SU-DHL-6 (cell line): ENCODE results near the gene NTM.

Experiments used
- H2AFZ ChIP-seq: fragments of 200-600 bp; sonication (generic); 2 replicates; pipeline ENCODE4 v1.6.1; 2014; ENCODE audit warnings: low read depth, mild to moderate bottlenecking, moderate library complexity, mixed read lengths, antibody characterized with exemption, low read length; ENCODE audit not compliant: severe bottlenecking
- H3F3A ChIP-seq: fragments of 200-600 bp; shearing (Covaris generic); 2 replicates; pipeline ENCODE4 v1.6.0; 2016; ENCODE audit warnings: antibody characterized with exemption, mild to moderate bottlenecking; ENCODE audit not compliant: insufficient read depth
- H3K27ac ChIP-seq: fragments of 200-600 bp; sonication (generic); 2 replicates; pipeline ENCODE4 v1.5.1; 2016; ENCODE audit warnings: low read depth, mild to moderate bottlenecking, low read length, moderate library complexity, mixed read lengths
- H3K27me3 ChIP-seq: fragments of 200-600 bp; sonication (generic), shearing (Covaris generic); 2 replicates; pipeline ENCODE4 v1.6.0; 2014; ENCODE audit warnings: mild to moderate bottlenecking, low read length
- H3K36me3 ChIP-seq: fragments of 200-600 bp; sonication (generic); 2 replicates; pipeline ENCODE4 v1.6.1; 2014; ENCODE audit warnings: mild to moderate bottlenecking, low read length, mixed read lengths
- H3K4me2 ChIP-seq: fragments of 300-600, 200-600 bp; shearing (Covaris generic), sonication (generic); 2 replicates; pipeline ENCODE4 v1.6.0; 2014; ENCODE audit warnings: low read length, low read depth, mild to moderate bottlenecking; ENCODE audit not compliant: poor library complexity, severe bottlenecking
- H3K4me3 ChIP-seq: fragments of 200-600 bp; sonication (generic); 2 replicates; pipeline ENCODE4 v1.5.1; 2014; ENCODE audit warnings: antibody characterized with exemption, low read length, mild to moderate bottlenecking, mixed read lengths; ENCODE audit not compliant: insufficient read depth, poor library complexity, severe bottlenecking
- H3K79me2 ChIP-seq: fragments of 200-600 bp; sonication (generic); 2 replicates; pipeline ENCODE4 v1.6.1; 2014; ENCODE audit warnings: mild to moderate bottlenecking, low read length, moderate library complexity; ENCODE audit not compliant: insufficient read depth
- H3K9ac ChIP-seq: fragments of 200-600 bp; sonication (generic); 2 replicates; pipeline ENCODE4 v1.7.0; 2014; ENCODE audit warnings: mild to moderate bottlenecking, low read length
- H3K9me2 ChIP-seq: fragments of 200-600 bp; sonication (generic); replicated peaks from 2 replicates; pipeline ENCODE4 v1.6.1; 2014; ENCODE audit warnings: low read length; ENCODE audit not compliant: insufficient read depth
- H3K9me3 ChIP-seq: fragments of 200-600 bp; sonication (generic); 2 replicates; pipeline ENCODE4 v1.6.1; 2014; ENCODE audit warnings: low read length, mixed read lengths; ENCODE audit not compliant: insufficient read depth
- H4K20me1 ChIP-seq: fragments of 200-600 bp; sonication (generic); 2 replicates; pipeline ENCODE4 v1.6.1; 2014; ENCODE audit warnings: low read depth, mild to moderate bottlenecking, antibody characterized with exemption, low read length, moderate library complexity, mixed read lengths
- EZH2phosphoT487 ChIP-seq: fragments of 200-600 bp; sonication (generic), shearing (Covaris generic); conservative IDR thresholded peaks from 2 replicates; pipeline ENCODE4 v1.6.1; 2018; ENCODE audit warnings: mild to moderate bottlenecking, antibody characterized with exemption, low read length, moderate library complexity, mixed read lengths
- TF ChIP-seq, protein P1 (sequence below): fragments of 200-600 bp; sonication (generic); IDR thresholded peaks from one replicate; pipeline ENCODE4 v1.5.1; 2017; ENCODE audit warnings: antibody characterized with exemption, mild to moderate bottlenecking, low read length, moderate library complexity; ENCODE audit not compliant: insufficient read depth, poor library complexity, severe bottlenecking

Gene NTM

DNA sequence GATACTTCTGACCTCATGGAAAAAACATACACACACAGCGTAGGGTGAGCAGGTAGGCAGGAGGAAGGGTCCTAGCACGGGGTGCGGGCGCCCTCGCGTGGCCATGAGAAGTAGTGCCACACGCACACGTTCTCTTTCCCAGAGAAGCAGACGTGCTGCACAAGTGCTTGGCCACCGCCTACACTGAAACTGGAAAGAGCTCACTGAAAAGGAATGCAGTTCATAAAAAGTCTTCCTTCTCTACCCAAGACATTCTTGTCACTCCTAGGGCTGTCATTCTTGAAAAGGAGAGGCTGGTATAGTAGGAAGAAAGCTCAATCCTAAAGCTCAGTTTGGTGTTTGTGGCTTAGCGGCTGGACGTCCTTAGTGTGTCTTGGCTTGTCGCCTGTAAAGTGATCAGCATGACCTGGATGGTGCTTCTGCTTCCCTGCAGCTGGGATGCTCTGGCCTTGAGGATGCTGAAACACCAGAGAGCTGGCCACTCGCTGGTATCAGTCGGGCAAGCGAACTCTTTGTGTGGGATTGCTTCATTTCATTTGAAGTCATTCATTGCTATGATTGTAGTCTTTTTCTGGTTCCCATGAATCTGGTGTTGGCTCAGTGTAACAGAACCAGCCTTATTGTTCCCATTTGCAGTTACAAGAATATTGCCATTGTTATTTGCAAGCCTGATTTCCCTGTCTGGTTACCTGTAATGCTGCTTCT, 303.8 kb downstream of the NTM start:
- TF ChIP-seq EZH2phosphoT487 = no peak
- TF ChIP-seq, protein P1, sequence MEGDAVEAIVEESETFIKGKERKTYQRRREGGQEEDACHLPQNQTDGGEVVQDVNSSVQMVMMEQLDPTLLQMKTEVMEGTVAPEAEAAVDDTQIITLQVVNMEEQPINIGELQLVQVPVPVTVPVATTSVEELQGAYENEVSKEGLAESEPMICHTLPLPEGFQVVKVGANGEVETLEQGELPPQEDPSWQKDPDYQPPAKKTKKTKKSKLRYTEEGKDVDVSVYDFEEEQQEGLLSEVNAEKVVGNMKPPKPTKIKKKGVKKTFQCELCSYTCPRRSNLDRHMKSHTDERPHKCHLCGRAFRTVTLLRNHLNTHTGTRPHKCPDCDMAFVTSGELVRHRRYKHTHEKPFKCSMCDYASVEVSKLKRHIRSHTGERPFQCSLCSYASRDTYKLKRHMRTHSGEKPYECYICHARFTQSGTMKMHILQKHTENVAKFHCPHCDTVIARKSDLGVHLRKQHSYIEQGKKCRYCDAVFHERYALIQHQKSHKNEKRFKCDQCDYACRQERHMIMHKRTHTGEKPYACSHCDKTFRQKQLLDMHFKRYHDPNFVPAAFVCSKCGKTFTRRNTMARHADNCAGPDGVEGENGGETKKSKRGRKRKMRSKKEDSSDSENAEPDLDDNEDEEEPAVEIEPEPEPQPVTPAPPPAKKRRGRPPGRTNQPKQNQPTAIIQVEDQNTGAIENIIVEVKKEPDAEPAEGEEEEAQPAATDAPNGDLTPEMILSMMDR = peak; percentile 35
- no peaks in the 10 kb centered on the region for H3K36me3 ChIP-seq

DNA sequence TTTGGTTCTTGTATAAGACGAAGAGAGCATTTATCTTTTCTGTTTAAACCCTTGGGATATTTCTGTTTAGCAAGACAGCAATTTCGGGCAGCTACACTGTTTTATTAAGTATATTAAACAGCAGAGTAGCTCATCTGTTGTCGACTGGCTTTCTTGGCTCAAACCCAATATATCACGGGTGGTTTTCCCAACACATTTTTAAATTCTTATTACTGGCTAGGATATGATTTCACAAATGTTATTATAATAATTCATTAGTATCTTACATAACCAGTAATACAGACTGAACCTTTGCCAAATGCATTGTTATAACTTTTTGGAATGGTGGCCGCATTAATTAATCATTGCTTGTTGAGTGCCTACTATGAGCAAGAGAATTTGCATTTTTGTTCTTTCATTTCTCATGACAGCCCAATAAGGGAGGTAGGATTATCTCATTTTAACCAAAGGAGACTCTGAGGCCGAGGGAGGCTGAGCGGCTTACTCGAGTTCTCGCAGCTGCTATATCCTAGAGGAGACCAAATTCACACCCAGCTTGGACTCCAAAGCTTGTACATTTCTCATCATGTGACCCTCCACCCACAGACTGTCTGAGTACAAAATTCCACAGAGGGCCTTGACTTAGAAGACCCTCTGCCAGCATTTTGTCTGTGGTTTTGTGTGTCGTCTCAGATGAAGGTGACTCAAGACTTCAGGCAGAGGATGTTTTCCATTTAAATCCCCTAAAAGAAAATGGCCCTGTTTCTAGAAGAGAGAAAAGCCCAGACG, 304.9 kb downstream of the NTM start:
- no peaks in the 10 kb centered on the region for H3K36me3 ChIP-seq
- H3F3A ChIP-seq = no peaks in the 10 kb centered on the region
- H3K9ac ChIP-seq = no peak overlapping the region
- no peak overlapping the region for H3K27ac ChIP-seq
- H3K4me2 ChIP-seq = no peak overlapping the region
- no peaks in the 10 kb centered on the region for H3K9me2 ChIP-seq
- no peaks in the 10 kb centered on the region for H3K9me3 ChIP-seq
- no peaks in the 10 kb centered on the region for H3K79me2 ChIP-seq
- no peak overlapping the region for H2AFZ ChIP-seq
- no peaks in the 10 kb centered on the region for H3K27me3 ChIP-seq
- TF ChIP-seq EZH2phosphoT487 = no peak
- TF ChIP-seq, protein P1 = no peak
- H3K4me3 ChIP-seq = no peak overlapping the region
- H4K20me1 ChIP-seq = no peaks in the 10 kb centered on the region

More for the DNA sequence above, 303.8 kb downstream of the NTM start:
- H3K27me3 ChIP-seq = no peaks in the 10 kb centered on the region
- H3K9me3 ChIP-seq = no peaks in the 10 kb centered on the region
- H3K79me2 ChIP-seq = no peaks in the 10 kb centered on the region
- no peak overlapping the region for H2AFZ ChIP-seq
- H4K20me1 ChIP-seq = no peaks in the 10 kb centered on the region
- no peak overlapping the region for H3K4me2 ChIP-seq
- H3F3A ChIP-seq = no peaks in the 10 kb centered on the region
- no peak overlapping the region for H3K9ac ChIP-seq
- no peak overlapping the region for H3K4me3 ChIP-seq
- no peaks in the 10 kb centered on the region for H3K9me2 ChIP-seq
- H3K27ac ChIP-seq = no peak overlapping the region

DNA sequence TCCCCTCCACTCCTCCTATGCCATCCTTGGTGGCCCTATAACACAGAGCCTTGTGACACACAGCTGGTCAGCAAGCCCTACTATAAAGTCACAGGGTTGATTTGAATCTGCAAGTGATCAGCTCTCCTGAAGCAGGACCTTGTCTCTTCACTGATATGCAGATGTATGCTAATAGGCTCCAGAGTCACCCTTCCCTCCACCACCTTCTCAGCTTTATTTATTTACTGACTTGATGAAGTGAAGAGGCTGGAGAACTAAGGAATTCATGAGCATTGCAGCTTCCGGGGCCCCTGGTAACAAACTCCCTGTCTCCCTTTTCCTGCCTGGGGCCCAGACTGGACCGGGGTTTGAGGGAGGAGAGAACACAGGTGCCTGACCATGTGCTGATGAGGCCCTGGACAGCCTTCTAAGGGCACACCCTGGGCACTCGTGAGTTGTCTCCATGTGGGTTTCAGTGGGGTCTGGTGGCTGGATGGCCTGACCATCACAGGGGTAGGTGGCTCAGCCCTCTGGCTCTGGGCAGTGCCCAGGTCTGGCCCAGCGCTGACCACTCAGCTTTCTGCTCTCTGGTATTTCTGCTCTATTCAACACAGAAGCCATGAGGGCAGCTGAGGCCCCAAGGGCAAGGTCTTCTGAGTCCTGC, 307.5 kb downstream of the NTM start:
- Histone ChIP-seq H3F3A (no peaks in the 10 kb centered on the region), H4K20me1 (no peaks in the 10 kb centered on the region), H3K9ac (no peak overlapping the region), H3K36me3 (no peaks in the 10 kb centered on the region), H3K9me3 (no peaks in the 10 kb centered on the region), H3K4me3 (no peak overlapping the region), H3K27ac (no peak overlapping the region), H3K79me2 (no peaks in the 10 kb centered on the region), H2AFZ (no peak overlapping the region), H3K27me3 (no peaks in the 10 kb centered on the region), H3K4me2 (no peak overlapping the region), H3K9me2 (no peaks in the 10 kb centered on the region)
- TF ChIP-seq, protein P1 = no peak
- TF ChIP-seq EZH2phosphoT487 = no peak
